Mesenchymal stem cell (in vitro differentiated cells and primary cell): ENCODE data around the gene RAP1GAP2.

Experiments used
- DNase-seq: peaks from one replicate; pipeline ENCODE4 v3.0.0-alpha.2; 2013
- H2AFZ ChIP-seq: one replicate; pipeline ENCODE4 v1.6.1; 2013; ENCODE audit warnings: low read depth, mild to moderate bottlenecking, control low read depth, inconsistent platforms, low read length, moderate library complexity
- H2AK5ac ChIP-seq: 2 replicates; pipeline ENCODE4 v1.6.1; 2013; ENCODE audit warnings: low read length, moderate library complexity, mild to moderate bottlenecking, inconsistent platforms; ENCODE audit not compliant: severe bottlenecking
- H2BK120ac ChIP-seq: one replicate; pipeline ENCODE4 v1.6.1; 2013; ENCODE audit warnings: low read depth, mild to moderate bottlenecking, inconsistent platforms, low read length, moderate library complexity
- H2BK12ac ChIP-seq, 2 experiments: one replicate each; pipeline ENCODE4 v1.6.1; 2013; ENCODE audit warnings: inconsistent platforms in 2 of 2, low read length in 2 of 2, mild to moderate bottlenecking in 2 of 2, moderate library complexity in 2 of 2, control low read depth in 1 of 2
- H2BK15ac ChIP-seq: one replicate; pipeline ENCODE4 v1.6.1; 2013; ENCODE audit warnings: mild to moderate bottlenecking, low read depth, inconsistent platforms; ENCODE audit not compliant: poor library complexity, severe bottlenecking
- H2BK5ac ChIP-seq: 2 replicates; pipeline ENCODE4 v1.6.1; 2013; ENCODE audit warnings: low read depth, mild to moderate bottlenecking, low read length, control low read depth, inconsistent platforms; ENCODE audit not compliant: poor library complexity, severe bottlenecking
- H3K14ac ChIP-seq, 2 experiments: one replicate each; pipeline ENCODE4 v1.6.1; 2013; ENCODE audit warnings: inconsistent platforms in 2 of 2, low read length in 2 of 2, control low read depth in 1 of 2, mild to moderate bottlenecking in 1 of 2, moderate library complexity in 1 of 2
- H3K18ac ChIP-seq, 2 experiments: one replicate each; pipeline ENCODE4 v1.6.1; 2013; ENCODE audit warnings: inconsistent platforms in 2 of 2, low read length in 2 of 2, control low read depth in 1 of 2, low read depth in 1 of 2, mild to moderate bottlenecking in 1 of 2
- H3K23ac ChIP-seq, 2 experiments: one replicate each; pipeline ENCODE4 v1.6.1; 2013; ENCODE audit warnings: inconsistent platforms in 2 of 2, low read length in 2 of 2, mild to moderate bottlenecking in 2 of 2, moderate library complexity in 2 of 2, control low read depth in 1 of 2
- H3K27ac ChIP-seq: 2 replicates; pipeline ENCODE4 v1.5.1; 2013; ENCODE audit warnings: mild to moderate bottlenecking, moderate library complexity, low read length, control low read depth, inconsistent platforms; ENCODE audit not compliant: poor library complexity, severe bottlenecking
- H3K27me3 ChIP-seq, 2 experiments: 2 replicates each; pipeline versions ENCODE4 v1.6.1 to v1.7.0; 2013; ENCODE audit warnings: low read length in 2 of 2, mild to moderate bottlenecking in 2 of 2, moderate library complexity in 2 of 2, control low read depth in 1 of 2, inconsistent platforms in 1 of 2; ENCODE audit not compliant: control insufficient read depth in 1 of 2, insufficient read depth in 1 of 2
- H3K36me3 ChIP-seq, 2 experiments: 2 replicates each; pipeline versions ENCODE4 v1.6.1 to v1.7.0; 2013; ENCODE audit warnings: low read length in 2 of 2, control low read depth in 1 of 2, inconsistent platforms in 1 of 2, low read depth in 1 of 2, mild to moderate bottlenecking in 1 of 2; ENCODE audit not compliant: insufficient read depth in 2 of 2, control insufficient read depth in 1 of 2
- H3K4ac ChIP-seq, 2 experiments: one replicate each; pipeline ENCODE4 v1.6.1; 2013; ENCODE audit warnings: inconsistent platforms in 2 of 2, low read length in 2 of 2, mild to moderate bottlenecking in 2 of 2, moderate library complexity in 2 of 2, control low read depth in 1 of 2, low read depth in 1 of 2
- H3K4me1 ChIP-seq: 2 replicates; pipeline ENCODE4 v1.6.1; 2013; ENCODE audit warnings: low read depth, low read length, control low read depth; ENCODE audit not compliant: control insufficient read depth, insufficient read depth
- H3K4me2 ChIP-seq: 2 replicates; pipeline ENCODE4 v1.6.1; 2013; ENCODE audit warnings: low read length, mild to moderate bottlenecking, inconsistent platforms; ENCODE audit not compliant: poor library complexity, severe bottlenecking
- H3K4me3 ChIP-seq, 2 experiments: 2 replicates each; pipeline versions ENCODE4 v1.5.1 to v1.7.0; 2013; ENCODE audit warnings: low read length in 2 of 2, mild to moderate bottlenecking in 2 of 2, control low read depth in 1 of 2, low read depth in 1 of 2; ENCODE audit not compliant: insufficient read depth in 1 of 2
- H3K79me1 ChIP-seq: replicated peaks from 2 replicates; pipeline ENCODE4 v1.6.1; 2013; ENCODE audit warnings: mild to moderate bottlenecking, control low read depth, low read length, inconsistent platforms; ENCODE audit not compliant: poor library complexity, severe bottlenecking
- H3K9ac ChIP-seq: 2 replicates; pipeline ENCODE4 v1.7.0; 2013; ENCODE audit warnings: mild to moderate bottlenecking, low read length, moderate library complexity
- H3K9me3 ChIP-seq: 2 replicates; pipeline ENCODE4 v1.7.0; 2013; ENCODE audit warnings: mild to moderate bottlenecking, low read length; ENCODE audit not compliant: control insufficient read depth
- H4K8ac ChIP-seq: one replicate; pipeline ENCODE4 v1.6.1; 2013; ENCODE audit warnings: inconsistent platforms, mild to moderate bottlenecking, low read length, moderate library complexity
- H4K91ac ChIP-seq: one replicate; pipeline ENCODE4 v1.6.1; 2013; ENCODE audit warnings: mild to moderate bottlenecking, low read length, inconsistent platforms
- WGBS: methylation state at CpG from one replicate; pipeline ENCODE4 v1.1.7; 2013; ENCODE audit warnings: mixed read lengths; 5-methylcytosine and 5-hydroxymethylcytosine counted together

RAP1GAP2 gene

GRCh38 chr17:2924211-2924610 is 128.0 kb downstream of the RAP1GAP2 start:
- WGBS: 53% methylated on average over 10 of the region's 10 CpGs
- Histone ChIP-seq H3K9ac (peak overlapping the region; percentile 50), H3K27me3 (peaks cover 0 to 21% of the 10 kb centered on the region in 2 experiments), H3K36me3 (peaks cover 0 to 10% of the 10 kb centered on the region in 2 experiments), H2AK5ac (no peak overlapping the region), H2BK5ac (no peak overlapping the region), H3K79me1 (peaks cover 2% of the 10 kb centered on the region), H2BK12ac (no peak overlapping the region), H3K4ac (no peak overlapping the region), H3K27ac (no peak overlapping the region), H3K18ac (no peak overlapping the region), H3K4me1 (peaks cover 17% of the 10 kb centered on the region), H4K91ac (no peak overlapping the region), H3K4me2 (no peak overlapping the region), H4K8ac (no peak overlapping the region), H2AFZ (no peak overlapping the region), H3K14ac (no peak overlapping the region), H2BK120ac (no peak overlapping the region), H3K9me3 (no peaks in the 10 kb centered on the region), H3K4me3 (peak overlapping the region in 1 of 2 experiments; percentile 60), H3K23ac (no peak overlapping the region), H2BK15ac (no peak overlapping the region)
- no peak for DNase-seq

DNA sequence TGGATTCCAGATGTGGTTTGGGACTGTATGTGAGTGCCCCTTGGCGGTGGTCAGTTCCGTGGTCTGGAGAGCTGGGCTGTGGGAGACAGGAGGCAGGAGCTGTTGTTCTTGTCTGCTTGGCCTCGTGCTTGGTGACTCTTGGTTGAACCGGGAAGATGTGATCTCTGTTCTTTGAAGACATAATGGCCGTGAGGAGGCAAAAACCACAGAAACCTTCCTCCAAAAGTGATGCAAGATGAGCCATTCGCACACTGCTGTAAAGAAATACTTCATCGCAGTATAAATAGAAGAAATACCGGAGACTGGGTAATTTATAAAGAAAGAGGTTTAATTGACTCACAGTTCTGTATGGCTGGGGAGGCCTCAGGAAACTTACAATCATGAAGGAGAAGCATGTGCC is 128.8 kb downstream of the RAP1GAP2 start:
- Histone ChIP-seq H2AFZ (no peak overlapping the region), H4K91ac (no peak overlapping the region), H3K36me3 (peaks cover 0 to 16% of the 10 kb centered on the region in 2 experiments), H3K9me3 (no peaks in the 10 kb centered on the region), H3K27ac (no peak overlapping the region), H2BK120ac (no peak overlapping the region), H2BK12ac (no peak overlapping the region), H2BK5ac (no peak overlapping the region), H3K23ac (no peak overlapping the region), H2BK15ac (no peak overlapping the region), H4K8ac (no peak overlapping the region), H3K4me3 (no peak overlapping the region), H3K4ac (no peak overlapping the region), H3K18ac (no peak overlapping the region), H3K27me3 (peaks cover 0 to 21% of the 10 kb centered on the region in 2 experiments), H3K4me2 (no peak overlapping the region), H3K4me1 (peaks cover 20% of the 10 kb centered on the region), H3K79me1 (peaks cover 2% of the 10 kb centered on the region), H2AK5ac (peak overlapping the region; percentile 35), H3K9ac (no peak overlapping the region), H3K14ac (no peak overlapping the region)
- WGBS: 86% methylated on average over 8 of the region's 8 CpGs
- no peak for DNase-seq

- WGBS: 87% methylated on average over 12 of the region's 14 CpGs
- Histone ChIP-seq H4K8ac (no peak overlapping the region), H3K4me3 (no peak overlapping the region), H3K4me1 (peaks cover 26% of the 10 kb centered on the region), H2AFZ (no peak overlapping the region), H3K36me3 (peaks cover 0 to 16% of the 10 kb centered on the region in 2 experiments), H3K27ac (no peak overlapping the region), H3K9ac (no peak overlapping the region), H3K4me2 (no peak overlapping the region), H2BK120ac (no peak overlapping the region), H3K4ac (no peak overlapping the region), H2BK5ac (no peak overlapping the region), H4K91ac (no peak overlapping the region), H3K9me3 (no peaks in the 10 kb centered on the region), H2BK12ac (no peak overlapping the region), H2AK5ac (no peak overlapping the region), H3K23ac (no peak overlapping the region), H2BK15ac (no peak overlapping the region), H3K27me3 (peaks cover 0 to 15% of the 10 kb centered on the region in 2 experiments), H3K79me1 (peaks cover 2% of the 10 kb centered on the region), H3K18ac (no peak overlapping the region), H3K14ac (no peak overlapping the region)
- no peak for DNase-seq
Observed at GRCh38 chr17:2926019-2926650, 129.9 kb downstream of the RAP1GAP2 start.

GRCh38 chr17:2928294-2928890 is 132.2 kb downstream of the RAP1GAP2 start:
- no peak overlapping the region for H3K27ac ChIP-seq
- H3K4me1 ChIP-seq: peaks cover 37% of the 10 kb centered on the region
- no peak overlapping the region for H2BK5ac ChIP-seq
- no peak overlapping the region for H2AK5ac ChIP-seq
- H3K9ac ChIP-seq: no peak overlapping the region
- H4K91ac ChIP-seq: no peak overlapping the region
- no peaks in the 10 kb centered on the region for H3K9me3 ChIP-seq
- no peak overlapping the region for H2BK15ac ChIP-seq
- no peak overlapping the region for H3K4me3 ChIP-seq
- H3K79me1 ChIP-seq: peaks cover 4% of the 10 kb centered on the region
- no peak overlapping the region for H3K23ac ChIP-seq
- WGBS: 87% methylated on average over 22 of the region's 22 CpGs
- no peak overlapping the region for H2BK120ac ChIP-seq
- H3K14ac ChIP-seq: no peak overlapping the region
- no peak overlapping the region for H3K18ac ChIP-seq
- no peak overlapping the region for H4K8ac ChIP-seq
- no peak overlapping the region for H3K4me2 ChIP-seq
- DNase-seq: no peak
- no peak overlapping the region for H2AFZ ChIP-seq
- peaks cover 0 to 16% of the 10 kb centered on the region in 2 experiments for H3K36me3 ChIP-seq
- H3K27me3 ChIP-seq: peaks cover 0 to 21% of the 10 kb centered on the region in 2 experiments
- H3K4ac ChIP-seq: no peak overlapping the region
- no peak overlapping the region for H2BK12ac ChIP-seq
